Eye (tissue), 1 donor: ENCODE measurements around the gene GNB1L.
"Not testable (repeated sequence)": the region's sequence is repeated elsewhere in the genome, so short reads cannot be mapped to it uniquely, and the experiment has no call there.

Experiments
- DNase-seq: peaks from one replicate; pipeline ENCODE4 v3.0.0-alpha.2; 2015

GNB1L gene

GRCh38 chr22:19888131-19888746, 33.6 kb upstream of the GNB1L start:
- no peak for DNase-seq

- DNase-seq, result no peak
Measured at GRCh38 chr22:19887256-19887985, 32.7 kb upstream of the GNB1L start.

- DNase-seq, result no peak
Measured at GRCh38 chr22:19886605-19887255, 32.1 kb upstream of the GNB1L start.

GRCh38 chr22:19885841-19886592, 31.3 kb upstream of the GNB1L start:
- no peak for DNase-seq

GRCh38 chr22:19884954-19885751, 30.5 kb upstream of the GNB1L start:
- DNase-seq, result no peak

- DNase-seq, result no peak
Measured at GRCh38 chr22:19884161-19884953, 29.7 kb upstream of the GNB1L start.

GRCh38 chr22:19883446-19883845, 28.8 kb upstream of the GNB1L start:
- DNase-seq, result not testable (repeated sequence)

GRCh38 chr22:19882446-19883381, 28.0 kb upstream of the GNB1L start:
- no peak for DNase-seq

GRCh38 chr22:19880786-19881569, 26.3 kb upstream of the GNB1L start:
- DNase-seq, result peak; percentile 92

- no peak for DNase-seq
Measured at GRCh38 chr22:19879992-19880785, 25.5 kb upstream of the GNB1L start.

GRCh38 chr22:19879643-19879991, 24.9 kb upstream of the GNB1L start:
- DNase-seq, result no peak

- no peak for DNase-seq
Measured at GRCh38 chr22:19879246-19879570, 24.5 kb upstream of the GNB1L start.

- DNase-seq, result no peak
Measured at GRCh38 chr22:19878461-19879245, 24.0 kb upstream of the GNB1L start.

GRCh38 chr22:19877626-19878339, 23.1 kb upstream of the GNB1L start:
- DNase-seq, result no peak

GRCh38 chr22:19876941-19877625, 22.4 kb upstream of the GNB1L start:
- no peak for DNase-seq

GRCh38 chr22:19876314-19876940, 21.8 kb upstream of the GNB1L start:
- no peak for DNase-seq
